ENCODE results near the gene DAGLA.

DAGLA gene

DNA sequence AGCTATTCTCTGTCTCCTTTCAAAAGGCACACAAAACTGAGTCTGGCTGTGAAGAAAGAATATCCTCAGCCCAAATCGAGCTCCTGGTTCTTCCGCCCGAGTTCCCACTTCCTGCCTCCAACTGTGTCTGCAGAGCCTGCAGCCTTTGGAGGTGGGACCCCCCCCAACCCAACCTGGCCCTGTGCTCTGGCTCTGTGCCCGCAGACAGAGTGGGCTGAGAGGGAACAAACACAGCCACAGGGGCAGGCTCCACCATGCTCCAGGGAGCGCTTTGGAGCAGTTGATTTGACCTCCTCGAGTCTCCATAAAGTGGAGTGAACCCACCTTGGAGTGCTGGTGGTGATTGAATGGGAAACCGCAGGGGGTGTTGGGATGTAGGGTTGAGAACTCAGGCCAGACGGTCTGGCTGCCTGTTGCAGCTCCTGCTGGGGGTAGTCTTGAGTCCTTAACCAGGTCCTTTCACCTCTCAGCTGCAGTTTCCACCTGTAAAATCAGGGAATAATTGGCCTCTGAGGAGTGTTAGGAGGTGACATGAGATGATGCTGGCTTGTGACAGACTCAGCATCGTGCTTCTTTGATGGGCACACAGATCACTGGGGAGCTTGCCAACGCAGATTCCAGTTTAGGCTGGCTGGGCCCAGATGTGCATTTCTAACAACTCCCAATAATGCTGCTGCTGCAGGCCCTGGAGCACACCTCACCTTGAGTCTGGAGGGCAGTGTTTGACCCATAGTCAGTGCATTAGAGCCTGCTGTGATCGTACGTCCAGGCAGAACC lies 11.4 kb downstream of the DAGLA start:
- no peak for FAIRE-seq

DNA sequence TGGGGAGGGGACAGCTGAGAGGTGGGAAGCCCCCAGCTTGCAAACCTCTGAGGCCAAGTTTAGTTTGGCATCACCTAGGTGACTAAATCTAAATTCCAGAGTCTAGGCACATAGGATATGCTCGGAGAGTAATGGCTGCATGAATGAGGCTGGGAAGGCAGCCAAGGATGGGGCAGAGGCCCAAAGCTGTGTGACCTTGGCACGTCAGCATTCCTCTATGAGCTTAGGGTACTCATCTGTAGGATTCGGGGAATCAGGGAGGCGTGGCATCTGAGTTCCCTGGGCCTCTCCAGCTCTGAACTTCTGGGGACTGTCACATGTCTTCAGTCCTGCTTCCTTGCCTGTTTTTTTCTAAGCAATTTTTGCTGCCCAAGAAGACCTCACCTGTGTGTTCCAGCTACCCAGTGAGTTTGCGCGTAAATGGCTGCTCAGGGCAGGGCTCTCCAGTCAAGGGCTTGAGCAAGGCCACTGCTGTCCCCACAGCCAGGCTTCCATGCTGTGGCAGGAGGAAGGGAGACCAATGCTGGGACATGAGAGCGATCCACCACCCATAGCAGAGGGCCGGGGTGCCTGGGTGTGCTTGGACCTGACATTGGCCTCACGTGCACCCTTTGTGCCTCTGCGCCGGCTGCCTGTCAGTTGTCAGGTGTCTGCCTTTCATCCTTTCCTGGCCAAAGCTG lies 13.9 kb downstream of the DAGLA start:
- FAIRE-seq = no peak

DNA sequence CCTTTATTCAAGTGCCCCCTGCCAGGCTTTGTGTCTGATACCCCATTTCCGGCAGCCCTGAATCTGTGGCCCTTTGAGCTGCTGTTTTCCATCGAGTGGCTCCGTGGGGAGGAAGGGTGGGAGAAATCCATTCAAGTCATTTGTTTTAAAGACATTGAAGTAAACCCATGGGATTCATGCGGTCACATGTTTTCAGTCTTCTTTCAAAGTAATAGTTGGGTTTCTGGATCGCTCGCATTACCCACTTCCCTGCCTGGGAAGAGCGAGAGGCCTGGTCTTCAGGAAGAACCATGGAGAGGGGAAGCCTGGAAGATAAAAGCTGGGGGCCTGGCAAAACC lies 14.4 kb downstream of the DAGLA start:
- no peak for FAIRE-seq

DNA sequence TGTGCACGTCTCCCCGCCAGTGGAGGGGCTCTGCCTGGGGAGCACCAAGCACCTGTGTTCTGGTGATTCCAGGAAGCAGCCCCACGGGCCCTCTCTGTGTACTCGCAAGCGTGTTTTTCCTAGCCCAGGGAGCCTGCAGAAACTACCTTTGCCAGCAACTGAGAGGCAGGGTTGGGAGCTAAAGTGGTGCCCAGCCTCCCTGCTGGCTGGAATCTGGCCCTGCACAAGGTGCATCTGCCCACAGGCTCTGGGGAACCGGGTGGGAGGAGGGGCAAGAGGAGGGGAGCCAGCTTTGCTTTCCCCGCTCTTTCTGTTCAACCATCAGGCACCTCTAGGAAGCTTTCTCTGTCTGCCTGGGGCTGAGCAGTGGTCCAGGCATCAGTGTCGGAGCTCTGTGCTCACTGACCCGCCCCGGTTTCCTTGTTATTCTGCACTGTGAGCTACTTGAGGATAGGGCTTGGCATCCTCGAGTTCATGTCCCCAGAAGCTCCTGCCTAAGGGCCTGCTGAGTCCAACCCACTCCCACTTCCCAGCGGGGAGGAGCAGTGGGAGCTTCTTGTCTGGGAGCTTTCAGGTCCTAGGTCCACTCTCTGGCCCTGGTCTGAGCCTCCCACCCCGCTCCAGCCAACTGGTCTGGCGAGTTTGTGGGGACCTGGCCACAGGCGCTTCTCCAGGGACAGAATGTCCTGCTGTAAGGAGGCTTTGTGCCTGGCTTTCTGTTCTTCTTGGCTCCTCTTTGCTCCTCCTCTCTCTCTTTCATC lies 14.9 kb downstream of the DAGLA start:
- no peak for FAIRE-seq

DNA sequence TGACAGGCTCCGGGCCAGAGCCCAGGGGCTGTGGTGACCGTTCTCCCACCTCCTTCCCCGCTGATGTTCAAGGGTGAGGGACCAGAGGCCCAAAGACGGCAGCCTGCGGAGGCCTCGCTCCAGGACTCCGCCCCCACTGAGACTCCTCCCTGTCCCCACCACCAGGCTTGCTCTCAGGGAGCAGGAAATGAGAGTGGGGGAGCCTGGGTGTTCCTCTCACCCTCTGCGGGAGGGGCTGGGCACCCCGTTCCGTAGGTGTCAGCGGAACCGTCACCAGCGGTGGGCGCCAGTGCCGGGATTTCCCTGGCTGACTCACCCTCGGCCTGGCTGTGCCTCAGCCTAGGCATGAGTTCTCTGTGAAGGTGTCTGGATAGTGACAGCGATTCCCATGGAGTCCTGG lies 15.7 kb downstream of the DAGLA start:
- no peak for FAIRE-seq

DNA sequence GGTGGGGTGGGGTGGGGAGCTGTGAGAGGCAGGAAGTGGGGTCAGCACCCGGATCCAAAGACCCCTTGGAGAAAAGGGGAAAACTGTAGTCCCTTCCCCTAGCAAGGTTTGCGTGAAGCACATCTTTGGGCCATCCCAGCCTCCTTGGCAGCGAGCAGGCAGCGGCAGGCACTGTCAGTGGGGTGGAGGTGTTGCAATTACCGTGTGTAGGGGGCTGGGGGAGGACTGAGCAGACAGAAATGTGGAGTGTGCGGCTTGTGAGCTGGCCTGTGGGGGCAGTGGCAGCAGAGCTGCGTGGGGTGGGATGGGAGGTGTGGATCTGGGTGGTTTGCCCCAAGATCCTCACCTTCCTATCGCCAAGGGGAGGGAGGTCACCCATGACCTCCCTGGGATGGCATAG lies 16.4 kb downstream of the DAGLA start:
- no peak for FAIRE-seq

DNA sequence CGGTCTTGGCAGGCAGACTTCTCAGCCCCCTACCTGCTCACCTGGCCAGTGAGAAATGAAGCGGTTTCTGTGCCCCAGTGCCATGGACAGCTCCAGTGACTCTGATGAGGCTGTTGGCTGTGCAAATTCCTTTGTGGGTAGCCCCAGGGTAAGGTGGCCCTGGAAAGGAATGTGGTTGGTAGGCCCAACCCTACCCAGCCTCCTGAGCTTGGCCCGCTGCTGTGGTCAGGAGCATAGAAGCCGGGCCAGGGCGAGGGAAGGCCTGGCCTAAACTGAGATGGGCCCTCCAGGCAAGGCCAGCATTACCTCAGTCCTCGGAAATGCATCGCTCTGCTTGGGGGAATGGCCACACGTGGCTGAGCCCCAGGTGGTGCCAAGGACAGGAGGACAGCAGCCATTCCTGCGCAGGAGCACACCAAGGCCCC lies 16.9 kb downstream of the DAGLA start:
- no peak for FAIRE-seq

DNA sequence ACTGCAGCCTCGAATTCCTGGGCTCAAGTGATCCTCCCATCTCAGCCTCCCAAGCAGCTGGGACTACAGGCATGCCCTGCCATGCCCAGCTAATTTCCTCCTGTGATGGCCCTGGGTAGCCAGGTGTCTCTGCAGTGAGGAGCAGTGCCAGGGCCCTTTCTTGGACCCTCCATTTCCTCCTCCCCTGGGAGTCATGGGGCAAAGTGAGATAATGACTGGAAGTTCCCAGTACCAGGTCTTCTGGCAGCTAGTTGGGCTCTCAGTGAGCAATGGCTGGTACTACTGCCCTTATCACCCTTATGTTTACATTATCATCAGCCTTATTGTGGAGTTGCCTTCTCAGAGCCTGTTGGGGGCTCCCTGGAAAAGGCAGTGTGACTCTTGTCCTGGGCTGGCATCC lies 17.6 kb downstream of the DAGLA start:
- FAIRE-seq = no peak

DNA sequence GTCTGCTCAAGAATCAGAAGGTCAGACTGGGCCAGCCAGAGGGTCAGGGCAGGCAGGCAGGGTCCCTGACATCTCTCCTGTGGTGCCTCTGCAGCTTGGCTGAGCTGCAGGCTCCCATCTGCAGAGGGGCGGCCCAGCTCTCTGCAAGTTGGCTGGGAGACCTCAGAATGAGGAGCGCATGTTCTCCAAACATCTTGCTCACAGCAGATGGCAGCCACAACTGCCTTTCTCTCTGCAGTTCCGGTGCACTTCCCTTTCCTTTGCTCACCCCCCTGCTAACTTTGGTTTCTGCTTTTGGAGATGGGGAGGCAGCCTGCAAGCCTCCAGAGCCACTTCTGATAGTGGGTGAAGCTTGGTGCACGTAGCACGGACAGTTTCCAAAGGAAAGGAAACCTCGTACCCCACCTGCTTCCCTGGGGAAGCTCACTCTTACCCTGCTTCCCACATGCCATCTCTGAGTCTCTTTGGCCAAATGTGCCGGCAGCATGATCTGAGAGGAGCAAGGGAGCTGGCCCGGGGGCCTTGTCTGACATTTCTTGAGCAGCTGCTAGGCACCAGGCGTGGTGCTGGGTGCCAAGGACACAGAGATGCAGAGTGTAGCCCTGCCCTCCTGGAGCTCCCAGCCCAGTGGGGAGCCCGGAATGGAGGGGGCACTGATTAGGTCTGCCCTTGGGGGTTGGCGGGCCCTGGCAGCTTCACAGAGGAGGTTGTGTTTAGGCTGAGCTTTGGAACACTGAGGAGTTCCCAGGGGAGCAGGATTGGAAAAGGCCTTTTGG lies 18.2 kb downstream of the DAGLA start:
- FAIRE-seq = no peak

DNA sequence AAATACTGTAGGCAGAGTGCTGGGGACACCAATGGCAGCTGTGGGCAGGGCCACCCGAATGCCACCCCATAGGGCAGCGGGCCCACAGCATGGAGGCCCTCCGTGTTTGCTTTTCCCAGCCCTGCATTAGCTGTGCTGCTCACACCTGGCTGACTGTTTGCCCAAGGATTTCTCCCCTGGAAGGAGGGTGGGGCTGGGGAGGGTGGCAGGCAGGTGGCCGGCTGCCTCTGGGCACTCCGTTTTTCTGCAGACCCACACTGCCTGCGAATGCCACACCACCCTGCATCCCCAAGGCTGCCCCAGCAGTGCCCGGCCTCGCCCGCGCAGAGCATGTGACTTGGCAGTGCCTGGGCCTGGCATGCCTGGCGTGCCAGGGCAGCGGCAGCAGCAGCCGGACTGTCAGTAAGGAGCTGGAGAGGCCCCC lies 19.6 kb downstream of the DAGLA start:
- FAIRE-seq = no peak

DNA sequence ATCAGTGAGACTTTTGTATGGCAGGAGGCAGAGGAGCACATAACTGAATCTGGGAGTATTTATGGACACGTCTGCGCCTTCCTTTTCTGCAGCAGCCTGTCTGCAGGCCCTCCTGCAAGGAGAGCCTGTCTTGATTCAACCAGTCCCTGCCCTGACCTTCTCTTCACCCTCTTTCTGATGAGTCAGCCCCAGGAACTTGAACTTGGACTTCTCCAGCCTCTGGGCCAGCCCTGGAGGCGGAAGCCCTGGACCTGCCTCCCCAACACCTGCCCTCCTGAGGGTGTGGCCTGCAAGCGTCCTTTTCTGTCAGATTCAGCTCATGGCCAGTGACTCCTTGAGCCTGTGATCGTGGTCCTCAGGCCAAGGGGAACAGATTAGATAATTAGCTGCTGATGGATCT lies 20.0 kb downstream of the DAGLA start:
- FAIRE-seq = no peak

DNA sequence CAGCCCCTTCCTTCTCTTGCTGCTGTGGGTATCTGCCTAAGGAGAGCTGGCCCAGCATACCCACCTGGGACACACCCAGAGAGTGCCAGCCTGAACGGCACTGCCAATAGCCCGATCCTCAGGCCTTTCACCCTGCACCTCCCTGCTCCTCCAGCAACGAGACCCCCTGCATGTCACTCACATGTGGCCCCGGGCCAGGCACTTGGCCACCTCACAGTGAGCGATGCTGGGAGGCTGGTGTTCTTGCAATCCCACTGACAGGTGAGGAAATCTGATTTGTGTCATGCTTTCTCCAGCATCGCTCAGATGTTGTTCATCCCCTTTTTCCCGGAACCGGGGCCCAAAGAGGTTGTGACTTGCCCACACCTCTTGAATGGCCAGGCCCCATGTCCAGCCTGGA lies 20.5 kb downstream of the DAGLA start:
- no peak for FAIRE-seq

DNA sequence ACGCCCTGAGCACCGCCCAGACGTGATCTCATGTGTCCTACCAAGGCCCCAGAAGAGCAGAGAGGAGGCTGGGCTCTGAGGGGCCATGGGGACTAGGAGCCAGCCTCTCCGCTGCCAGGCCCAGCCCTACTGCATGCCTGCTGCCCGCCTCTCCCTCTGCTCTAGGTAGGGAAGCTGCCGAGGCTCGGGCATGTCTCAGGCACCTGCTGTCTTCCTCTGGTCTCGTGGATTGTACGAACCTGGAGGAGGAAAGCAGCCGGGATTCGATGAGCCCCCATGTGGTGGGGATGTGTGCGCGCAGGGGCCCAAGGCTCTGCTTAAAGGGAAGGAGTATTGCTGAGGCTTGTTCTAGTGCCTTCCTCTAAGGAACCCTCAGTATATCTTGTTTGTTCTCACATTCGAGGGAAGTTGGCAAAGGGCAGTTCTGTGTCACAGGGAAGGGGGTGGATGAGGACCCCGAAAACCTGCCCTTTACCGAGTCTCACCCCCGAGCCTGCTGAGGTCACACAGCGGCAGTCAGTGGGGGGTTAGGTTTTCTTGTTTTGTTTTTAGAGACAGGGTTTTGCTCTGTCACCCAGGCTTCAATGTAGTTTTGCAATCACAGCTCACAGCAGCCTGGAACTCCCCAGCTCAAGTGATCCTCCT lies 21.2 kb downstream of the DAGLA start:
- no peak for FAIRE-seq

DNA sequence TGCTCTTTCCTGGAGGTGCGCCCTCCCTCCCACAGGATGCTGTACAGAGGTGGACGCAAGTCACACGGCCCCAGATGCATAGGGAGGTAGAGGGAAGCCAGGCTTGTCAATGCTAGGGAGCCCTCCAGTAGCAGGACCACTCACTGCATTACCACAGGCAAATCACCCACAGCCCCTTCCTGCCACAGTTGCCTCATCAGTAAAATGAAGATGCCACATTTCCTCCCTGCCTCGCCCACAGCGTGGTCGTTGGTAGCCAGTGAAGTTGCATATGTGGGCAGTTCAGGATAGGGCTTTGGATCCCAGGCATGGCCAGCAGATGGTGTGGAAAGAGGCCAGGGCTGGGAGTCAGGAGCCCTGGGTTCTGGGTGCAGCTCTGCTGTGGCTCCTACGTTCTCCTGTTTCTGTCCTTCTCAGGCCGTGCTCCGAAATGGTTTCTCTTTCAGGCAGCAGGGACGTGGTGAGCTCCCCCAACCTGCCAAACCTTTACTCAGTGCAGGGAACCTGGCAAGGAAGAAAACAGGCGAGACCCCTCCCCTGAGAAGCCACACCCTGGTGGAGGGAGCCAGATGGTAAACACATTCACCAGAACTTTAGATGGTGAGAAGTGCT lies 22.6 kb downstream of the DAGLA start:
- FAIRE-seq = no peak

DNA sequence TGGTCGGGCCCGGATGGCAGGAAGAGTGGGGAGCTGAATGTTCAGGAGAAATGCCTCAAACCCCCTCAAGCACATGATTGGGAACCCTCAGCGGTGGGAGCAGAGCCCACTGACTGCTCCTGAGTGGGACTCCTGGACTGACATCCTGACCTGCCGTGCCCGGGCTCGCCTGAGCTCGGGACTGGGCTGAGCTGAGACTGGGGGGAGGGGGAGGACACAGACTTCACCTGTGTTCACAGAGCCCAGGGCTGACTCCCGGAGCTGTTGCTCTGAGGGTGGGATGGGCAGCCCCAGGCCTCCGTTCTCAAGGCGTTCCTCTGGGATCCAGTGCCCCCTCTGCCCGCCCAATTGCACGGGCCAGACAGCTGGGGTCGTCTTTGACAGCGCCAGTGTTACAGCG lies 24.6 kb downstream of the DAGLA start:
- FAIRE-seq = no peak

DNA sequence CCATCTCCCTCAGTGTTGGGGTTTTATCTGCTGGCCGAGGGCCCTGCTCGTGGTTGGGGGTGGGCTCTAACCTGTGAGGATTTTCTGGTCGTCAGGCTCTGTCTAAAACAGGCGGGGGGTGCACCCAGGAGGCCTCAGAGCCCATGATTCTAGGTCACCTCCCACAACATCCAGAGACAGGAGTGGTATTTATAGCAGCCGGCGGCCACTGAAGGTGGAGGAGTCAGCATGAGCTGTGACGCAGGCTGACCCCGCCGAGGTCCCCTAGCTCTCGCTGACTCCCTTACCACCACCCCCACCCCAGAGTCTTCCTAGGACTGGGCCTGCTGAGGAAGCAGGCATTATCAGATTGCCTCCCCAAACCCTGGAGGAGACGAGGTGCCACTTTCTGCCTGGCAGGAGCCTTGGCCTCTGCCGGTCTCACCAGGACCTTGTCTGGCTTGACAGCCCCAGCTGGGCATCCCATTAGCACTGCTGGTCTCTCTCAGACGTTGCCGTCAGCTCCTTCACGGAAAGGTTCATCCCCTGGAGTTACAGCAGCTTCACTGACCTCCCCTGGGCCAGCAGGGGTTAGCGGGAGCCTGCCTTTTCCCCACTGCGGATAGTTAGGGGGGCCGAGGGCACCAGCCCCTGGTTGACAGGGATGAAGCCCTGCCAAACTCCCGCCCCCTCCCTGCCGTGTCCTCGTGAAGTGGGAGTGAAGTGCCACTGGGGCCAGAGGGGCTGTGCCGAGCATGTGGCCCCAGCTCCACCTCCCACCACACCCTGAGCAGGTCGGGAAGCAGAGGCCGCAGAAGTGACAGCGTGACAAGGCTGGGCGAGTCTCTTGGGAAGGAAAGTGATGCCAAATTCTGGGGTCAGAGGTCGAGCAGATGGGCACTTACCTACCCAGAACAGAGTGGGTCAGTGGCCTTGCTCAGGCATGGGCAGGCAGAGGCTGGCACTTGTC lies 26.5 kb downstream of the DAGLA start:
- no peak for FAIRE-seq

DNA sequence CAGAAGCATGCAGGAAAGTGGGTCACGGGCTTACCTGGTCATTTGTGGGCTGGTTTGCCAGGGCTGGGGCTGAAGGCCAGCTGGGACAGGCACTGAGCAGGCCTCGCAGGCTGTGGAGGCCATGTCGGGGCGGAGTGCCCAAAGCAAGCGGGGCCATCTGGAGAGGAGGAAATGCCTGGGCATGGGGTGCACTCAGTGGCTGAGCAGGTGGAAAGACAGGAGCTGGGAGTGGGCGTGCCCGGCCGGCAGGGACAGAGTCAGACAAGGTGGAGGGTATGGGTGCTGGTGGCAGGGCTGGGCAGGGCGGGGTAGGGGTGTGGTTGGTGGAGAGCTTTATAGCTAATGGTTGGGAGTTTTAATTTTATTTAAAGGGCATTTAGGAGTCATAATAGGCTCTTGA lies 27.4 kb downstream of the DAGLA start:
- FAIRE-seq = no peak

DNA sequence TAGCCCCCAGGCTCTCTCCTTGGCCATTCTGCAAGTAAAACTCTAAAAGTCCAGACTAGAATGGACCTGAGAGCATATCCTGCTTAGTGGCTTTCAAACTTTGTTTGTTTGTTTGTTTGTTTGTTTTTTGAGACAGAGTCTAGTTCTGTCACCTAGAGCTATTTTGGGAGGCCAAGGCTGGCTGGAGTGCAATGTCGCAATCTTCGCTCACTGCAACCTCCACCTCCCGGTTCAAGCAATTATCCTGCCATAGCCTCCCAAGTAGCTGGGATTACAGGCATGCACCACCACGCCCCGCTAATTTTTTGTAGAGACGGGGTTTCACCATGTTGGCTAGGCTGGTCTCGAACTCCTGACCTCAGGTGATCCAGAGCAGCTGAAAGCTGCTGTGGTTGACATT lies 28.9 kb downstream of the DAGLA start:
- no peak for FAIRE-seq

DNA sequence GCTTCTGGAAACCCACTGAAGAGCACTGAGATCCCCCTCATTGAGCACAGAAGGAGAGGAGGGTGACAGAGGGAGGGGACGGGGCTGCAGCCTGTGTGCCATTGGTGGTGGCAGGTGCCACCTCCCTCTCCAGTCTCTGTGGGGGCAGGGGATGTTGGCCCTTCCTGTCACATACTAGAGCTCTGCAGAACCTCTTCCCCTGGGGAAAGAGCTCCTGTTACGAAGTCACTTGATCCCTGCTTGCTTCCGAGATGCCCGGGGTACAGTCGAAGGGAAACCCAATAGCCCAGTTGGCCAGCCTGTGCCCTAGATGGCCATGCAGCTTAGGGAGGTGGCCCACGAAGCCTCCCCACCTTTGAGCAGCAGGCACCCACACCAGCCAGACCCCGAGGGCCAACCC lies 29.4 kb downstream of the DAGLA start:
- FAIRE-seq = no peak

DNA sequence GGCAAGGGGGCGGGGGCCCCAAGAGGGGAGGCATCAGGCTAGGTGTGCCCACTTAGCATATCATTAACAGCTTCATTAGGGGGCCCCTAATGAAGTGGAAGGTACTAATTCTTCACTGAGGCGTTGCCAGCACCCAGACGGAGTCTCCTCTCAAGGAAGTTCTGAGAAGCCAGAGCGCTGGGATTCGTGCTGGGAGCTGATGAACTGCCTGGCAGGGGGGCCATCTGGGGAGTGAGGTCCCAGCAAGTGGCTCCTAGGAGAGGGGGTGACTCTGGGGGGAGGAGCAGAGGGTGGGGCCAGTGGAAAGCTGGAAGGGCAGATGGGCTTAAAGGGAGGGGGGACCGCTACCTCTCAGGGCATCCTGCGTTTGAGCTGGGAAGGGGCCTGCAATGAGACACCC lies 29.8 kb downstream of the DAGLA start:
- FAIRE-seq = no peak

DNA sequence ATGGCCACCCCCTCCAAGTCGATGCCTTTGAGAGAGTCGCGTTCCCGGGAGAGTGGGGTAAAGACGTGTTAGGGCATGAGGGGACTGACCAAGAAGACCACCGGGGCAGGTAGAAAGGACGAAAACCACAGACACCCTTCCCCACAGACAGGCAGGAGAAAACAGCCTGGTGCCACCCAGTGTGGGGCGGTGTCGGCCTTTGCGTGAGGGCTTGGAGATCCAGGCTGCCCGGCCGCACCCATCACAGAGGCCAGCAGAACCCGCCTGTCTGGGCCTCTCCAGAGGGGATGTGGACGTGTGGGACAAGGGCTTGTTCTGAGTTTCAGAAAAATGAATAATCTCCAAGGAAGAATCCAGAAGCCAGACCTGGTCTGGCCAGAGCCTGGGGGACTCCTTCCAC lies 30.8 kb downstream of the DAGLA start:
- FAIRE-seq = no peak
